Sigmoid colon (tissue), 4 donors: ENCODE measurements around the gene RANBP17.

Experiments
- EP300 ChIP-seq, 4 donors: sonication (generic); formaldehyde crosslinking; IDR thresholded peaks; one replicate each; pipeline ENCODE4 v1.6.1; 2017; ENCODE audit warnings: antibody characterized with exemption in 4 of 4
- POLR2A ChIP-seq, 2 donors: fragments of 450-650 bp; IDR thresholded peaks; one replicate each; pipeline ENCODE4 v1.6.1; 2016; ENCODE audit warnings: antibody characterized with exemption in 2 of 2, mild to moderate bottlenecking in 2 of 2, moderate library complexity in 2 of 2

DNA sequence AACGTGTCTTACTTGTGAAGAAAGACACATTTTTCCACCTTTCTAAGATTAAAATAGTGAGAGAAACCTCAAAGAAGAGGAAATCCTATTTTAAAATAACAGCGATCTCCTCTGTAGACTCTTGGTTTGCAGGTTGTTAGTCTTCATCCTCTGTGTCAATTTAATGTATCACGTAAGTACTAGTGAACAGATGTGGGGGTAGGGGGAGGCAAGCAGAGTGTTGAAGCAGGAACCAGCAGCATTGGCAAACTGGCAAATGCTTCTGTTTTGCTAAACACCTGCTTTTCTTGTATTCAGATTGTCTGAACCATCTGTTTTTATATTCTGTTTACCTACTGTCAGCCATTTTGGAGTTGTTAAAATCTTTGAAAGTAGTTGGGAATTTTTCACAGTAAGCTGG is 288.0 kb downstream of the RANBP17 start:
- TF ChIP-seq POLR2A (IDR thresholded peaks at IDR 0.05), result no peak
- no peak for TF ChIP-seq EP300 (IDR thresholded peaks at IDR 0.05)
